Tibial artery (tissue), 4 donors: ENCODE measurements around the gene MRPS18A.

ENCODE experiments used
- DNase-seq, 2 donors: peaks; one replicate each; pipeline ENCODE4 v3.0.0-alpha.2; 2019
- H3K27ac ChIP-seq, 2 donors: fragments of 200-600 bp; sonication (generic) in 1 of 2; 1 replicate in 1 of 2; 2 replicates in 1 of 2; pipeline ENCODE4 v1.5.1; 2018 to 2019; ENCODE audit warnings: mild to moderate bottlenecking in 1 of 2
- H3K27me3 ChIP-seq, 2 donors: fragments of 200-600 bp; sonication (generic) in 1 of 2; one replicate each; pipeline versions ENCODE4 v1.5.1 to v1.6.0; 2016 to 2019
- H3K36me3 ChIP-seq, 3 donors: fragments of 200-600 bp; sonication (generic) in 2 of 3; one replicate each; pipeline ENCODE4 v1.5.1; 2016 to 2019; ENCODE audit warnings: mild to moderate bottlenecking in 2 of 3
- H3K4me1 ChIP-seq, 4 donors: fragments of 200-600 bp; sonication (generic) in 2 of 4; 1 replicate in 3 of 4; 2 replicates in 1 of 4; pipeline ENCODE4 v1.5.1; 2016 to 2019
- H3K4me3 ChIP-seq, 2 donors: fragments of 200-600 bp; sonication (generic) in 1 of 2; 1 replicate in 1 of 2; 2 replicates in 1 of 2; pipeline ENCODE4 v1.5.1; 2018 to 2019; ENCODE audit warnings: mild to moderate bottlenecking in 2 of 2
- H3K9me3 ChIP-seq, 3 donors: fragments of 200-600 bp; sonication (generic) in 1 of 3; one replicate each; pipeline ENCODE4 v1.5.1; 2016 to 2019
- CTCF ChIP-seq, 2 experiments: fragments of 200-600 bp in 1 of 2; fragments of 450-650 bp in 1 of 2; IDR thresholded peaks; one replicate each; pipeline ENCODE4 v1.5.1; 2017 to 2019; ENCODE audit warnings: antibody characterized with exemption in 2 of 2, mild to moderate bottlenecking in 1 of 2, moderate library complexity in 1 of 2
- intact Hi-C: fragments of 100-400 bp; cut with DNase I; formaldehyde crosslinking; loops from one replicate; pipeline ENCODE4 v1.15.0; 2023; ENCODE audit warnings: low total_unique reads

Gene MRPS18A

GRCh38 chr6:43689421-43689820 lies 1.8 kb upstream of the MRPS18A start:
- DNase-seq = no peak
- intact Hi-C loops = no loop called here
- TF ChIP-seq CTCF (IDR thresholded peaks at IDR 0.05) = no peak
- Histone ChIP-seq H3K4me3 (no peak overlapping the region), H3K27me3 (no peaks in the 10 kb centered on the region), H3K36me3 (no peaks in the 10 kb centered on the region), H3K4me1 (peaks cover 0 to 19% (median 11%) of the 10 kb centered on the region in 4 donors), H3K27ac (no peak overlapping the region), H3K9me3 (no peaks in the 10 kb centered on the region)

GRCh38 chr6:43687079-43687436 lies 533 bp downstream of the MRPS18A start:
- intact Hi-C loops = no loop called here
- no peaks in the 10 kb centered on the region for H3K27me3 ChIP-seq

GRCh38 chr6:43683708-43684455 lies 3.7 kb downstream of the MRPS18A start:
- peaks cover 0 to 30% (median 21%) of the 10 kb centered on the region in 3 donors for H3K36me3 ChIP-seq
- no peaks in the 10 kb centered on the region for H3K9me3 ChIP-seq
- H3K27ac ChIP-seq = no peak overlapping the region
- H3K27me3 ChIP-seq = no peaks in the 10 kb centered on the region
- TF ChIP-seq CTCF (IDR thresholded peaks at IDR 0.05) = no peak
- intact Hi-C loops = no loop called here
- no peak overlapping the region for H3K4me3 ChIP-seq
- H3K4me1 ChIP-seq = peaks cover 0 to 19% (median 11%) of the 10 kb centered on the region in 4 donors
- DNase-seq = no peak

More at GRCh38 chr6:43687079-43687436, 533 bp downstream of the MRPS18A start:
- H3K4me3 ChIP-seq = peak overlapping the region; percentile 86 to 91
- TF ChIP-seq CTCF (IDR thresholded peaks at IDR 0.05) = no peak
- H3K9me3 ChIP-seq = no peaks in the 10 kb centered on the region
- no peak for DNase-seq
- peaks cover 0 to 19% (median 11%) of the 10 kb centered on the region in 4 donors for H3K4me1 ChIP-seq
- peak overlapping the region; percentile 80 to 84 for H3K27ac ChIP-seq
- peaks cover 0 to 4% (median 0%) of the 10 kb centered on the region in 3 donors for H3K36me3 ChIP-seq

GRCh38 chr6:43682724-43683429 lies 4.7 kb downstream of the MRPS18A start:
- Histone ChIP-seq H3K9me3 (no peaks in the 10 kb centered on the region), H3K27ac (no peak overlapping the region), H3K4me1 (peaks cover 0 to 13% (median 8%) of the 10 kb centered on the region in 4 donors), H3K27me3 (no peaks in the 10 kb centered on the region), H3K4me3 (no peak overlapping the region), H3K36me3 (peaks cover 8 to 40% (median 31%) of the 10 kb centered on the region in 3 donors)
- no peak for DNase-seq
- intact Hi-C loops = no loop called here
- no peak for TF ChIP-seq CTCF (IDR thresholded peaks at IDR 0.05)

GRCh38 chr6:43681303-43681702 lies 6.3 kb downstream of the MRPS18A start:
- Histone ChIP-seq H3K4me3 (no peak overlapping the region), H3K4me1 (peaks cover 0 to 3% (median 2%) of the 10 kb centered on the region in 4 donors), H3K27ac (no peak overlapping the region), H3K36me3 (peaks cover 24 to 56% (median 46%) of the 10 kb centered on the region in 3 donors), H3K27me3 (no peaks in the 10 kb centered on the region), H3K9me3 (no peaks in the 10 kb centered on the region)
- DNase-seq = no peak
- TF ChIP-seq CTCF (IDR thresholded peaks at IDR 0.05) = no peak
- intact Hi-C loops = no loop called here
